SK-N-SH treated with all-trans-retinoic acid at 6 μM for 48 hours (cell line): ENCODE results near the gene OVCH2.

Experiments
- SNAI2 ChIP-seq: fragments of 250-450 bp; sonication (Bioruptor Pico); IDR thresholded peaks from 2 replicates; pipeline ENCODE4 v1.5.0; 2020; ENCODE audit warnings: mild to moderate bottlenecking, moderate library complexity
- ZNF565 ChIP-seq: fragments of 450-650 bp; formaldehyde crosslinking; conservative IDR thresholded peaks from 2 replicates; pipeline ENCODE4 v1.5.0; 2020; ENCODE audit warnings: low read depth, mild to moderate bottlenecking, moderate library complexity

GRCh38 chr11:7639643-7640025 is 66.6 kb downstream of the OVCH2 start:
- TF ChIP-seq ZNF565 (CRISPR knock-in tag), result no peak
- TF ChIP-seq SNAI2 (CRISPR knock-in tag), result no peak
